Activated CD8-positive, alpha-beta memory T cell treated with anti-CD3 and anti-CD28 coated beads, Interleukin-2, amount 50 U/mL, for 24 hours (primary cell): ENCODE results near the gene AP5M1.
"Not testable (repeated sequence)": the region's sequence is repeated elsewhere in the genome, so short reads cannot be mapped to it uniquely, and the experiment has no call there.

Experiments
- DNase-seq: peaks from one replicate; pipeline ENCODE4 v3.0.0-alpha.2; 2020; ENCODE audit errors: extremely low read depth

Gene AP5M1, protein sequence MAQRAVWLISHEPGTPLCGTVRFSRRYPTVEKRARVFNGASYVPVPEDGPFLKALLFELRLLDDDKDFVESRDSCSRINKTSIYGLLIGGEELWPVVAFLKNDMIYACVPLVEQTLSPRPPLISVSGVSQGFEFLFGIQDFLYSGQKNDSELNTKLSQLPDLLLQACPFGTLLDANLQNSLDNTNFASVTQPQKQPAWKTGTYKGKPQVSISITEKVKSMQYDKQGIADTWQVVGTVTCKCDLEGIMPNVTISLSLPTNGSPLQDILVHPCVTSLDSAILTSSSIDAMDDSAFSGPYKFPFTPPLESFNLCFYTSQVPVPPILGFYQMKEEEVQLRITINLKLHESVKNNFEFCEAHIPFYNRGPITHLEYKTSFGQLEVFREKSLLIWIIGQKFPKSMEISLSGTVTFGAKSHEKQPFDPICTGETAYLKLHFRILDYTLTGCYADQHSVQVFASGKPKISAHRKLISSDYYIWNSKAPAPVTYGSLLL

DNA sequence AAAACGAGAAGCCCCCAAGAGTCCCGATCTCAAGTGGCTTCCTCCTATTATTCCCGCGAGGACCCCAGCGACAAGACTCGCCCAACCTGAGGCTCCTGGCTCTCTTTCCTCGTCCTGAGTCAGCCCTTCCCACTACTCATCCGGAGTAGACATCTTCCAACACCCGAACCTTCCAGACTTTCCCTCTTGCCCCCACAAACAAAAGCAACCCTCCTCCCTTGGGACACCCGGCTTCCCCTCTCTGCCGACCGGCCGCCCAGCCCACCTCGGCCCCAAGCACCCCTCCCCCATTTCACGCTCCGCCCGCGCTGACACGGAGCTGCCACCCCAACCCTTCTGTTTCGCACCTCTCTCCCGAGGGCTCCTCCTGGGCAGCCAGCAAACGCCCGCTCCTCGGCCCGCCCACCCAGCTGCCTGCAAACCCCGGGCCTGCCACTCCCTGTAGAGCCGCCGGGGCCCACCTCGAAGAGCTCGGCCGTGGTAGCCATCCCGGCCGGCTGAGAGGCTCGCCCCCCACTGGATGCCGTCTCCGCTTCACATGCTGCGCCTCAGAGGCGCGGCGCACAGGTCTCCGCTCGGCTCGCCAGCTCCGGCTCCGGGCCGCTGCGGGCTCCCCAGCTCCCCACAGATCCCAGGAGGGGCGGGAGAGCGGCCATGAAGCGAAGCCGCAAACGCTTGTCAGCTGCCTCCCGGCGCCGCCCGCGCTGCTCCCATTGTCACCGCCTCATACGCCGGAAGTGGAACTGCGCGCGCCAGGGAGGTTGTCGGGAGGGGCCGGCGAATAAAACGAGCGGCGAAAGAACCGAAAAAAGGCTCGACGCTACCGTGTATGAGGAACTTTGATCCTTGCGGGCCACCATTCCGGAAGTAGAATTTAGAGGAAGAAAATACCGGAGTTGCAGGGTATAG lies at the start of gene AP5M1, which contains the start of gene EXOC5:
TSS of gene AP5M1 (plus strand) at position 811 of the 909 bp plus-strand sequence. CDS start 344 bp downstream, outside the sequence.
TSS of gene EXOC5 (minus strand) at position 745 of the 909 bp plus-strand sequence. CDS start at position 488, 257 bp downstream.
- DNase-seq, result peak; percentile 84

DNA sequence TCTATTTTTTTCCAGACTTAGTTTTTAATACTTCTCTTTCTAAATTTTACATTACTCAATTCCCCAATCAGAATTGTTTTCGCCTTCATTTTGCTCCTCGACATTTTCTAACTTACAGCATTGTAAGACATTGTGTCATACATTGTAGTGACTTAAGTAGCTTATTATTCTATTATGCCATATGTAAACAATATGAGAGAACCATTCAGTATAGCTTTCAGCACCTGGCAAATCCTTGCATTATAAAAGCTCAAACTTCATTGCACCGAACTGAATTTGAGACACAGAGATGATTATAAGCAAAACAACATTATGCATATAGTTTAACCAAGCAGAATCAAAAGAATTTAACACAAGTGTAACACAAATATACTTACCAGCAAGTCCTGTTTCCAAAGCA lies 46.8 kb upstream of the AP5M1 start:
- no peak for DNase-seq

DNA sequence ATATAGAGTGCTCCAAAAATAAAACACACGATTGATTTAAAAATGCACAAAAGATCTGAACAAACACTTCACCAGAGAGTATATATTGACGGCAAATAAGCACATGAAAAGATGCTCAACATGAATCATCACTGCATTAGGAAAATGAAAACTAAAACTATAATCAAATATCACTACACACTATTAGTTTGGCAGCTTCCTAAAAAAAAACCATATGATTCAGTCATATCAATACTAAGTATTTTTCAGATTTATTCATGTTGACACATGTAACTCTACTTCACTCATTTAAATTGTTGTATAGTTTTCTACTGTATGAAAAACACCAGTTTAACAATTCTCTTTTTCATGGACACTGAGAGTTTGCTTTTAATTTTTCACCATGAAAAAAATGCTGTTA lies 41.7 kb upstream of the AP5M1 start:
- no peak for DNase-seq

DNA sequence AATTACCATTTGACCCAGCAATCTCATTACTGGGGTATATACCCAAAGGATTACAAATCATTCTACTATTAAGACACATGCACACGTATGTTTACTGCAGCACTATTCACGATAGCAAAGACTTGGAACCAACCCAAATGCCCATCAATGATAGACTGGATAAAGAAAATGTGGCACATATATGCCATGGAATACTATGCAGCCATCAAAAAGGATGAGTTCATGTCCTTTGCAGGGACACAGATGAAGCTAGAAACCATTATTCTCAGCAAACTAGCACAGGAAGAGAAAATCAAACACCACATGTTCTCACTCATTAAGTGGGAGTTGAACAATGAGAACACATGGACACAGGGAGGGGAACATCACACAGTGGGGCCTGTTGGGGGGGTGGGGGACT lies 40.5 kb upstream of the AP5M1 start:
- DNase-seq, result not testable (repeated sequence)

DNA sequence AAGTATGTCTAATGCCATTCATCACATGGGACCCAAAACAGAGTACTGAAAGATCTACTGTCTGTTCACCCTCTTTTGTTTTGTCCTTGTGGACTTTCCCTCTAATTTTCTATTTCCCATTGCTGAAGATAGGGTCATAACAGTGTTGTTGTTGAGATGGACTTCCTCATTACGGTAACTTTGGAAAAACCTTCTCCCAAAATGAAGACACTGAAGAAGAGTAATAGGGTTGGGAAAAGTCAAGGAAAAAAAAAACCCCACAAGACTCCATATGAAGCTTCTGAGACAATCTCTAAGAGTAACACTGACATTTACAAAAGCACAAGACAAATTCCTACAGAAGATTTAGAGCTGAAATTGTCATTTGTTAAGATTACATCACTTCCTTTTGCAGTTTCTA lies 36.8 kb upstream of the AP5M1 start:
- DNase-seq, result no peak

DNA sequence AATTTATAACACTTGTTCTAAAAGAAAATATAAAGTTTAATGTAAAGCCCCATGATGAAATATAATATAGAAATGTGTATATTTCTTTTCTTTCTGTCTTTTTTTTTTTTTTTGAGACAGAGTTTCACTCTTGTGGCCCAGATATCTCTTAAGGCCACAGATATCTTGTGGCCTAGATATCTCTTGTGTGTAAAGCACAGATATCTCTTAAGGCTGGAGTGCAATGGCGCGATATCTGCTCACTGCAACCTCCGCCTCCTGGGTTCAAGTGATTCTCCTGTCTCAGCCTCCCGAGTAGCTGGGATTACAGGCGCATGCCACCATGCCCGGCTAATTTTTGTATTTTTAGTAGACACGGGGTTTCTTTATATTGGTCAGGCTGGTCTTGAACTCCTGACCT lies 28.7 kb upstream of the AP5M1 start:
- not testable (repeated sequence) for DNase-seq

DNA sequence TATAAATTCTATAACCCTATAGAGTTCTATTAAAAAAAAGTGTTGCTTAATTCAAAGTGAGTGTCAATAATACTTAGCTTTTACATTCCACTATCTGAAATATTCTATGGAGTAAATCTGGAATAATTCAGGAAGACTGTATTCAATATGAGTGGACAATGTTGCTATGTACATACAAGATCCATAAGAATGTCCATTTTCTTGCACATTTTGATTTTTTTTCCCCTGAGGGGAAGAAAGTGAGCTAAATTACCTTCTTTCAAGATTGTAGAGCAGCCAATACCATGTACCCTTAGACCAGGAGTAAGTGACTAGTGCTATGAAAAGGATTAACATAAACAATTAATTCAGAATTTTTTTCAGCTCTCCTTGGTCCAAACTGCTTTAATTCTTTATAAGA lies 25.5 kb upstream of the AP5M1 start:
- DNase-seq, result no peak

DNA sequence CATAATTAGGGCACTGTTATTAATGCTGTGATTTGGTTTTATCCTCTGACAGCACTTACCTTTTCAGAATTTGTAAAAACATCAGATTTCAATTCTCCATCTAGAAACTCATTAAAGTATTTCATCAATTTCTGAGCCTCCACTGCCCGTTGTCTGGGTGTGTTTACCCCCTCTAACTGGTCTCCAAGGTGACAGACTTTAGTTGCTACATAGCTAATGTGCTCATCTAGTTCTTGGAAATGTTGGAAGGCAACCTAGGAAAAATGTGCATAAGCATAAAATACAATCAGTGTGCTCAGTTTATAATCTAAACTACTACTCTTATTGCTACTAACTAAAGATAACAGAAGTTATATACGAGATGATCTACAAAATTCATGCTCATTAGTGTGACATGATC lies 24.7 kb upstream of the AP5M1 start:
- no peak for DNase-seq

DNA sequence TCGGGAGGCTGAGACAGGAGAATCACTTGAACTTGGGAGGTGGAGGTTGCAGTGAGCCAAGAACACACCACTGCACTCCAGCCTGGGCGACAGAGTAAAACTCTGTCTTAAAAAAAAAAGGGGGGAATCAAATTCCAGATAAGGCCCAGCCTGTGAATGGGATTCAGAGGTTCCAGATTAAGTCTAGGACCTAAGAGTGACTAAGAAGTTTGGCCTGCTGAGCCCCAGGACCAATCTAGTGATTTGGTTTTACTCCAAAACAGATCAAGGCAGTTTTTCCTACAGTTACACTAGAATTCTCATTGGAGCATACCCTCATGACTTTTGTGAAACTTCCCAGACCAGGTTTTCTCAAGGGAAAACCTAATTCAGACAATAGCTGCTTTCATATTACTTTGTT lies 22.8 kb upstream of the AP5M1 start:
- no peak for DNase-seq

DNA sequence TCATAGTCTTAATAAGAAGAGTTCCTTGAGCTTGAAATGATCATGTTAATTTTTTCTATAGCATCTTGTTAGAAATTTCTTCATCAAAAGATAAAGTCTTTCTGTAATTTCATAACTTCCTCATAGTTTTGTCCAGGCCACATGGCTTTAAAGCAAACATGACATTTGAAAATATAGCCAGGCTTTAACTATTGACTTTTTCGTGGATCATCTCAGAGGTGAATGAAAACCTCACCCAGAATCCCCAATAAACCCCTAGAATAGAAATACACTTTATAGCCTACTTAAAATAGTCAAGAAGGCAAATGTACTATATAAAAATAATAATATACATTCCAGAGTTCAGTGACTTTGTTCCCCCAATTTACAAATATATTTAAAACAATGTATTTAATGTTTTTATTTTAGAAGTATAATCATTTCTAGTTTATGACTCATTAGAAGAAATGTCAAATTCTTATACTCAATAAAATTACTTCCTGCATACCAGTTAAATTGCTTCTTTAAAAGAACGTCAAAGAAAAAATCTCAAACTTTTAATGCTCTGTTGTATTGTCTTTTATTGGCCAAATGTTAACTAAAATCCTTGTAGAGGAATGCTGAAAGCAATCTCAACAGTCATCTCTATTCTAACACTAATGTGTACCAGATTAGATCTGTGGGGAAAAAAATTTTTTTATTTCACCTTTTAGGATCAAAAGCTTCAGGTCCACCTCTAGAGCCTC lies 21.7 kb upstream of the AP5M1 start:
- no peak for DNase-seq

DNA sequence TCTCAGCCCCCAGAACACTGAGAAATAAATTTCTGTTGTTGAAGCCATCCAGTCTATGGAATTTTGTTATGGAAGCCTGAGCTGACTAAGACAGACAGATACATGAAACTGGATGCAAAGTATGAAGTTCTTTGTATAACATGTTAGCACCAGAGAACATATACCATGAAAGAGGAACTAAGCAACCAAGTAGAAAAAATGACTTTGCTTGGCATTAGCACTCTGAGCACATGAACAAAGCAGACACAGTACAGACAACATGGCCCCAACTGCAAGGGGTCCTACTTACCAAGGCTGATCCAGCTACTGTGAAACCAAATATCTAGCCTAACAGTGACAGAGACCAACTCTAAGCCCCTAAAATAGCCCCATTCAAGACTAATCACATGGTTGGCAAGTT lies 13.9 kb upstream of the AP5M1 start:
- no peak for DNase-seq

DNA sequence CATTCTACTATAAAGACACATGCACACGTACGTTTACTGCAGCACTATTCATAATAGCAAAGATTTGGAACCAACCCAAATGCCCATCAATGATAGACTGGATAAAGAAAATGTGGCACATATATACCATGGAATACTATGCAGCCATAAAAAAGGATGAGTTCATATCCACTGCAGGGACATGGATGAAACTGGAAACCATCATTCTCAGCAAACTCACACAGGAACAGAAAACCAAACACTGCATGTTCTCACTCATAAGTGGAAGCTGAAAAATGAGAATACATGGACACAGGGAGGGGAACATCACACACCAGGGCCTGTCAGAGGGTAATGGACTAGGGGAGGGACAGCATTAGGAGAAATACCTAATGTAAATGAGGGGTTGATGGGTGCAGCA lies 10.6 kb upstream of the AP5M1 start:
- DNase-seq, result not testable (repeated sequence)

DNA sequence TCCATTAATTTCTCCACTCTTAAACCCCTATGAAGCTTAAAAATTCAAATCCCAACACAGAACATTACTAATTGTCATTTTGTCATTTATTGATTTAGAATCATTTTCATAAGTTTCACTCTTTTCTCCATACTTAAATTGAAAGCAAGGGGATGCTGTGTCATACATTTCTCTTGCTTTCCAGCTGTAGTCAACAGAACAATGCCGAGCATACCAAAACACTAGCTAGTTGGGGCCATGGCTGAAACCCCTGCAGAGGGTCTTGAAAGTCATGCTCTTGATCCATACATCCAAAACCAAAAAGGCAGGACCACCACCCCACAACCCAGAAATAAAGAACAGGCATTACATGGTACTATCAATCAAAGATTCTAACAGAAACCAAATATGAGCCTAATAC lies 9.1 kb upstream of the AP5M1 start:
- no peak for DNase-seq

DNA sequence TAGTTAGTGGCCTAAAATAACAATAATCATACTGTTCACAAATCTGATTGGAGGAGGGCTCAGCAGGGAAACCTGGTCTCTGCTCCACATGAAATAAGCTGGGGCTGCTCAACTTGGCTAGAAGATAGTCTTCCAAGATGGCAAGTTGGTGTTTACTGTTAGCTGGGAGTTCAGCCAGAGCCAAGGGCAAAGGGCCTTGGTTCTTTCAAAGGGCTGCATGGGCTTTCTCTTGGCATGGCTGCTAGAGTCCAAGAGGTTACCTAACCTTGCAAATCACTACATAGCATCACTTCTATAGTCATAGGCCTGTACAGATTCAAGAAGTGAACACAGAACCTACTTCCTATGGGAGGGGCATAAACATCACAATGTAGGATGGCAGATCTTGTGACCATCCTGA lies 7.2 kb upstream of the AP5M1 start:
- no peak for DNase-seq

DNA sequence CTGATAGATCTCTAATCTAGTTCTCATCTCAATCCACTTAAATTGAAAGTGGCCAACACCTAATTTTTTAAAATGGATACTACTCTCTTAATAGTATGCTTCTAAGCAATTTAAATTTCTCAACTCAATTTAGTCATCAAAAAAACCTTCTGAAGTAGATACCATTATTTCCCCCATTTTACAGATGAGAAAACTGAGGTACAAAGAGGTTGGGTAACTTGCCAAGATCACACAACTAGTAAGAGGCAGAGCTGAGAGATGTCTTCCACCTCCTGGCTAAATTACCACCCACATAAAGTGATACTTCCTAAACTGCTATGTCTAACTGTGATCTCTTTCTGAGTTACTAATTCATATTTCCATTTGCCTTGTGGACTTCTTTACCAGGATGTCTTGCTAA lies 6.7 kb upstream of the AP5M1 start:
- no peak for DNase-seq

DNA sequence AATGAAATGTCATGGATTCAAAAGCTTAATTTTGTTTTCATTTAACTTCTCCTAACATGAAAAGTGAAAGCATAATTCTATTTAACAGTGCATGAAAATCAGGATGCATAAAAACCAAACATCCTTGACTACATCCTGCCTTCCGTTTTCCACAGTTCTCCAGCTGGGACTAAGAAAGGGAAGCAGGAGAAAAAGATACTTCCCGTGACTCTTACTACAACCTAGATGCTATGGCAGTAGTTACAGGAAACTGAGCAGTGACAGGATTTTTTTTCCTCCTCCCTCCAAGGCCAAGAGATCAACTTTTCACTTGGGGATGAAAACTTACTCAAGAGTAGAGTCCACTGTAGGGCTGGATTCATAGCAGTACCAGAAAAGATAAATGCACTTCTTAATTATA lies 2.7 kb upstream of the AP5M1 start:
- no peak for DNase-seq

DNA sequence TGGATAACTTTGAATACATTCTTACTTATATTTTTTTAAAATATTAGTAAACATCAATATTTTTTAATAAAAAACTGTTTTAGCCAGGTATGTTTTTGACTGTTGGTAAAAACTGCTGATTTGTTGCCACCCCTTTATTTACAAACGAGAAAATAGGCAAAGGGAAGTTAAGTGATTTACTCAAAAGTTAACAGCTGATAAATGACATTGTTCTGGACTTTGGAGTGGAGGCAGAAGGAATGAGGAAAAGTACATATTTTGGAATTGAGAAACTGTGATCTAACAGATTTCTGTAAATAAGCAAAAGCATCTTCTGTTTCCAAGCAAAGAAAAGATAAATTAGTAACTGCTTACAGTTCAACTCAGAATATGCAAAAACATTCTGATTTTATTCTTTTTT lies 4.5 kb downstream of the AP5M1 start:
- DNase-seq, result no peak

DNA sequence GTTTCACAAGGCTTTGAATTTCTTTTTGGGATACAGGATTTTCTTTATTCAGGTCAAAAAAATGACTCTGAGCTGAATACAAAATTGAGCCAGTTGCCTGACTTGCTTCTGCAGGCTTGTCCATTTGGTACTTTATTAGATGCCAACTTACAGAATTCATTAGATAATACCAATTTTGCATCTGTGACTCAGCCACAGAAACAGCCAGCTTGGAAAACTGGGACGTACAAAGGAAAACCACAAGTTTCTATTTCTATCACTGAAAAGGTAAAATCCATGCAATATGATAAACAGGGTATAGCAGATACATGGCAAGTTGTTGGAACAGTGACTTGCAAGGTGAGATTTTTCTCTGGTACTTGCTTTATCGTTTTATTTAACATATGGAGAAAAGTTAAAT lies 5.8 kb downstream of the AP5M1 start:
- no peak for DNase-seq

DNA sequence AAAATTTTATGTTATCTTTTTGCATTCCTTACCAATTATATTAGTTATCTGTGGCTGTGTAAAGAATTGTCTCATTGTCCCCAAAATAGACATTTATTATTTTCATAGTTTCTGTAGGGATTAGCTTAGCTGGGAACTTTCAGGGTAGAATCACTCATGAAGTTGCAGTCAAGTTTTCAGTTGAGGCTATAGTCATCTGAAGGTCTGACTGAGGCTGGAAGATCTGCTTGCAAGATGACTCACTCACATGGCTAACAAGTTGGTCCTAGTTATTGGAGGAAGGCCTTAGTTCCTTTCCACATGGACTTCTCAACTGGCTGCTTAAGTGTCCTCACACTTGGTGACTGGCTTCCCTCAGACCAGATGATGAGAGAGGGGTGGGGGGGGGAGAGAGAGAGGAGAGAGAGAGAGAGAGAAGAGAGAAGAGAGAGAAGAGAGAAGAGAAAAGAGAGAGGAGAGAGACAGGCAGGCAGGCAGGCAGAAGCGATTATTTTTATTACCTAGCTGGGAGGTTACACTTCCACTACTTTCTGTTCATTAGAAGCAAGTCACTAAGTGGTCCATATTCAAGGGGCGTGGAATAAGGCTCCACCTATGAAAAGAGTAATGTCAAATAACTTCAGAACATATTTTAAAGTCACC lies 6.4 kb downstream of the AP5M1 start:
- DNase-seq, result no peak

DNA sequence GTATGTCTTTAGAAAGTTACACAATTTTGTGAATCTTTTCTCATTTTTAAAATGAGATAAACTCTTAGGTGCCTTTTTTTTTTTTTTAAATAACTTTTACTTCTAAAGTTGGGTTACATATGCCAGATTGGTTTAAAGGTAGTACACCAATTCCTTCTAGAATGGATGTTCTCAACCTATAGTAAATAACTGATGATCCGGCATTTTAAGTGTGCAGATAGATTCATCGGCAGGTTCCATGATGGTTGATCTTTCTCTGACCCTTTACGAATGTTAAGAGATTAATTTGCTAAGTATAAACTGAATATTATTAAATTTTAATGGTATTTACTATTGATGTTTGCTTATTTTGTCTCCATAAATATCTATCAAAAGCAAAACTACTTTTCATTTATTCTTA lies 8.3 kb downstream of the AP5M1 start:
- DNase-seq, result no peak

DNA sequence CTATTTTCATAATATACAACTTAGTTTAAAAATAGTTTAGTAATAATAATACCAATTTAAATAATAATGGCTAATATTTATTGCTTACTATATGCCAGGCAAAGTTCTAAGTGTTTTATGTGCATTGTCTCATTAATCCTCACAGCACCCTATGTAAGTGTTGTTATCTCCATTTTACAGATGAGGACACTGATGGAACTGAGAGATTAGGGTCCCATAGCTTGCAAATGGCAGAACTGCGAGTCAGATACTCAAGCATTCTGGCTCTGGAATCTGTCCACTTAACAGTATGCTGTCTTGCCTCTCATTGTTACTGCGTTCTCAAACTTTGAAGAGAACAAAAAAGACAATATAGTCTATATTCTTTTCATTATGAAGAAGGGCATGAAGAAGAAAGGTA lies 19.0 kb downstream of the AP5M1 start:
- DNase-seq, result no peak

DNA sequence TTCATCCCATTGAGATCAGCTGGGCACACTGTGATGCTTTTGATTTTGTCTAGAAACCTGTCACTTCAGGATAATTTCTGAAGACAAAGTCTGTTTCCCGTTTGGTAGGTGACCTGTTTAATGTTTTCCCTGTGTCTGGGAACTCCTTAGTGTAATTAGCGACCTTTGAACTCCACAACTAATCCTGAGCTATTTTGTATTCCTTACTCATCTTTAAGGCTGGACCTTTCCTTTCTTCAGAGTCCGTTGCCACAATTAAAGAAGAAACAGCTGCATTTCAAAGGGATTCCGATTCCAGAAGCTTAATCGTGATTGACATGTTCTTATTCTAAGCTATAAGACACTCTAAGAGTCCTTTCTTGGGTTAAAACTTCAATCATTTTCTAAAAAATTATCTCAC lies 22.0 kb downstream of the AP5M1 start:
- DNase-seq, result no peak
